ENCODE data around the gene ADAMTS12. TPM values are rescaled to one million over a fixed set of nuclear protein-coding genes. Genes with fewer than 3 reads are reported as not detected.
A peak's percentile ranks its signal among the peaks of the same experiment; 100 is the strongest.

The ADAMTS12 gene
- polyA plus RNA-seq, 6 donors from 2014 or later = not detected

DNA sequence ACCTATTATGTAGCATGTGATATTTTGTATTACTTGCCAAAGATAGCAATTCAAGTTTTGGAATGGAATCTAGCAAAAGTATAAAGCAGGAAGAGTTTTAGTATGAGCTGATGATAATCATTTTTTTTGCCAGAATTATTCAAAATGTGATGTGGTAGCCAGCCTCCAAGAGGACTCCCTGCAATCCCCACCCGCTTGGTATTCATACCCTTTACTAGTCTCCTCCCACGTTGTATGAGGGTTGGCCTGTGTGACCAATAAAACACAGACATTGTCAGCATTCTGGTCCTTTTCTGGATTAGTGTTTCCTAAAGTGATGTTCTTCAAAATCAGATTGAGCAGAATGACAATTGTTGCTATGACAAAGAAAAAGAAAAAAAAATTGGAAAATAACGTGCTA lies 387.2 kb downstream of the ADAMTS12 start:
- no peak overlapping the region for H3K4me3 Mint-ChIP-seq
- H3K4me1 Mint-ChIP-seq = no peaks in the 10 kb centered on the region
- ATAC-seq (ENCODE audit: low read depth in 2 of 2) (no peak), DNase-seq (no peak)
- no peaks in the 10 kb centered on the region for H3K36me3 Mint-ChIP-seq
- peaks cover 0 to 5% (median 0%) of the 10 kb centered on the region in 7 donors for H3K9me3 Mint-ChIP-seq
- H3K27ac Mint-ChIP-seq = no peak overlapping the region
- H3K27me3 Mint-ChIP-seq = peaks cover 0 to 8% (median 0%) of the 10 kb centered on the region in 3 donors

DNA sequence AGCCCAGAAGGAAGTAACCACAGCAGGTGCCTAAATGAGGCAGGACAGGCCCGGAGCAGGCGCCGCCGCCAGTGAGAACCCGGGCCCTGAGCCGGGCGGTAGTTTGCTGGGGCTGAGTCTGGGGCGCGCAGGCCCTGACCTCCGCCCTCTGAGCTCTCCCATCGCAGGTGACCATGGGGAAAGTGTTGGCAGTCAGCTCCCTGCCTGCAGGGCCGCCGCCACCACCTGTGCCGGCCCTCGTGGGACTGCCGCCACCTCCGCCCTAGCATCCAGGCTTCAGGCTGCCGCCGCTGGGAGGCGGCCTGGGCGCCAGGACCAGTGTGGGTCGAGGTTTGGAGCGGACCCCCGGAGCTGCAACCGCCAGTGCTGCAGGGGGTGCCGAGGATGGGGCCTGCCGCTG lies 389.9 kb downstream of the ADAMTS12 start:
- H3K9me3 Mint-ChIP-seq = peaks cover 0 to 4% (median 0%) of the 10 kb centered on the region in 7 donors
- H3K4me3 Mint-ChIP-seq = no peak overlapping the region
- H3K4me1 Mint-ChIP-seq = no peaks in the 10 kb centered on the region
- DNase-seq = no peak
- H3K27ac Mint-ChIP-seq = no peak overlapping the region
- H3K27me3 Mint-ChIP-seq = peaks cover 0 to 3% (median 0%) of the 10 kb centered on the region in 3 donors
- no peaks in the 10 kb centered on the region for H3K36me3 Mint-ChIP-seq
- ATAC-seq (ENCODE audit: low read depth in 2 of 2) = no peak

DNA sequence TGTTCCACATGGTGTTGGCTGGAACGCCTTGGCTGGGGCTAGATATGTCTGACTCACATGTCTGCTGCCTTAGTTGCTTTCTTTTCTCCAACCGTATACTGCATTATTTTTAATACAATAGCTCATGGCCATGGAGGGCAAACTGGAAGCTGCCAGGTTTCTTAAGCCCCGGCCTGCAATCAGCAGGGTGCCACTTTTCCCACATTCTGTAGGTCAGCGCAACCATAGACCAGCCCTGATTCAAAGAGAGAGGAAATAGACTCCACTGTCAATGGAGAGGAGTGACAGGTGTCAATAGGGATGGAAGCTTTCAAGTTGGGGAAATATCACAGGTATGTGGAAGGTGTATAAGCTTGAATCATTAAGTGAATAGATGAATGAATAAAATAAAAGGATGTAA lies 390.5 kb downstream of the ADAMTS12 start:
- Mint-ChIP-seq H3K4me1 (no peaks in the 10 kb centered on the region), H3K4me3 (no peak overlapping the region), H3K9me3 (peaks cover 0 to 2% (median 0%) of the 10 kb centered on the region in 7 donors), H3K27me3 (no peaks in the 10 kb centered on the region), H3K27ac (peak overlapping the region in 1 of 6 donors; percentile 14), H3K36me3 (no peaks in the 10 kb centered on the region)
- ATAC-seq (ENCODE audit: low read depth in 2 of 2) (no peak), DNase-seq (no peak)

DNA sequence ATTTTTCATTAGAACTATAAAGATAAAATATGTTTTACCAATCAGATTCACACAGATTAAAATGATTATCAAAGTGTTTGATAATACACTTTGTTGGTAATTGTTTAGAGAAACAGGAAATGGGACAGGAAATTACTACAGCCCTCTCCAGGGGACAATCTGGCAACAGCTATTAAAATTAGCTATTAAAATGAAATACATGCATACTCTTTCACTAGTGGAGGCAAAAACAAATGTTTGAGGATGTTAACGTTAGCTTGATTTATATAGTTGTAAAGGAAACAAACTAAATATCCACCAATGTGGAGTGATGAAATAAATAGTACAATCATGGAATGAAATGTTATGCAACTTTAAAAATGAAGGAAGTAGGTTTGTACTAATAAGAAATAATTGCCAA lies 397.3 kb downstream of the ADAMTS12 start:
- peaks cover 0 to 2% (median 0%) of the 10 kb centered on the region in 7 donors for H3K9me3 Mint-ChIP-seq
- H3K4me3 Mint-ChIP-seq = no peak overlapping the region
- DNase-seq = no peak

DNA sequence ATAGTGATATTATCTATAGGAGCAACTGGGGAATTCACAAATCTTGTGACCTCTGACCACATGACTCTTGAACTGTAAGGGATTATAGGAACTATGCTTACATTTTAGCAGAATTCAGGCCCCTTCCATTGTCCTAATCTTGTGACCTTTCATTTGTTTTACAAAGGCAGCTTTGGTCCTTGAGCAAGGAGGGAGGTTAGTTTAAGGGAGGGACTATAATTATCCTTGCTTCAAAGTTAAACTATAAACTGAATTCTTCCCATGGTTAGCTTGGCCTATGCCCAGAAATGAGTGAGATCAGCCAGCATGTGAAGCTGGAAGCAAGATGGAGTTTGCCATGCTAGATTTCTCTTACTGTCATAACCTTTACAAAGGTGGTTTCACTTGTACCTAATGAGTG lies 399.8 kb downstream of the ADAMTS12 start:
- DNase-seq (no peak), ATAC-seq (ENCODE audit: low read depth in 2 of 2) (no peak)
- H3K27ac Mint-ChIP-seq = no peak overlapping the region
- H3K4me1 Mint-ChIP-seq = no peaks in the 10 kb centered on the region
- no peaks in the 10 kb centered on the region for H3K27me3 Mint-ChIP-seq
- H3K36me3 Mint-ChIP-seq = no peaks in the 10 kb centered on the region
- H3K9me3 Mint-ChIP-seq = peaks cover 0 to 2% (median 0%) of the 10 kb centered on the region in 7 donors
- H3K4me3 Mint-ChIP-seq = no peak overlapping the region

More for the DNA sequence above, 397.3 kb downstream of the ADAMTS12 start:
- H3K36me3 Mint-ChIP-seq = no peaks in the 10 kb centered on the region
- no peaks in the 10 kb centered on the region for H3K4me1 Mint-ChIP-seq
- no peaks in the 10 kb centered on the region for H3K27me3 Mint-ChIP-seq
- no peak overlapping the region for H3K27ac Mint-ChIP-seq
- ATAC-seq (ENCODE audit: low read depth in 2 of 2) = no peak

DNA sequence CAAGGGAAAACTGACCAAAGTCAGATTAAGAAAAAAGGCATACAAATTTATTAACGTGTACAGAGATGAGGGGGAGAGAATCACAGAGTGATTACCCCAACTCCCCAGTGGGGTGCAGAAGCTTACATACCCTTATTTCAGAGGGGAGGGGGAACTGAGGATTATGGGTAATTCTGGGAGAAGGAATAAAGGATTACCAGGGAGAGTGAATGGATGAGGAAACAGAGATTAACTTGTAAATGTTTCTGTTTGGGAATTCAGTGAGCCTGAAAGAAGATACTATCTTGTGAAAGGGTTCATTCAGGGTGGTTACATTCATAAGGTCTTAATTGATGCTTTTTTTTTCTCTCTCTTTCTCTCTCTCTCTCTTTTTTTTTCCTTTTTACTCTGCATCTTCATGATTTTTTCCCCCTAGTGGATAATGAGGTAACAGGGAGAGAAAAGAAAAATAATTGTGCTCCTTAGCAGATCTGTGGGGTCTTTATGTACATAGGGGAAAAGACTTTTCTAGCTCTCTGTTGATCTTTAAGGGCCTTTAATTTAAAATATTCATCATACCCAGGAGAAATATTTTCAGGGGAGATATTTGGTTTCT lies 401.6 kb downstream of the ADAMTS12 start:
- Mint-ChIP-seq H3K36me3 (no peaks in the 10 kb centered on the region), H3K4me1 (no peaks in the 10 kb centered on the region), H3K4me3 (no peak overlapping the region), H3K27ac (no peak overlapping the region), H3K9me3 (peaks cover 0 to 2% (median 0%) of the 10 kb centered on the region in 7 donors), H3K27me3 (no peaks in the 10 kb centered on the region)
- ATAC-seq (ENCODE audit: low read depth in 2 of 2) (no peak), DNase-seq (no peak)

DNA sequence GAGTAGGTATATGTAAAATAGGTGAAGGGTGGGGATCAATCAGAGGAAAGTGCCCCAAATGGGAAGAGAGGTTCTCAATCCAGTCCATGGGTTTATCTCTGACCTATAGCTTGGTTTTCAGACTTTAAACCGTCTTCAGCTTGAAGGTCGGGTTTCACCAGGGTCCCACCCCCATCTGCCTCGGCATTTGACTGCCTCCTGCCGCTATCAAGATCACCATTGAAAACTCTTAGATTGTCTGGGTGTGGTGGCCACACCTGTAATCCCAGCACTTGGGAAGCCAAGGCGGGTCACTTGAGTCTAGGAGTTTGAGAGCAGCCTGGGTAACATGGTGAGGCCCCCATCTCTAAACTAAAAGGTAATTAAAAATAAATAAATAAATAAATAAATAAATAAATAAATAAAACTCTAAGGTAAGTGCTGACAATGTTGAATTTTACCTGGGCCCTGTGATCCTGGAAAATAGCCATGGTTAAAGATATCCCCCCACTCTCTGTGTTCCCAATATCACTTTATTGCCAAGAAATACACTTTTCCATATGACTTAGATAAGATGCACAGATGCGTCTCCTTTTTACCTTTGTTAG lies 402.2 kb downstream of the ADAMTS12 start:
- DNase-seq = no peak
- H3K4me1 Mint-ChIP-seq = no peaks in the 10 kb centered on the region
- peaks cover 0 to 2% (median 0%) of the 10 kb centered on the region in 7 donors for H3K9me3 Mint-ChIP-seq
- no peaks in the 10 kb centered on the region for H3K27me3 Mint-ChIP-seq
- no peak overlapping the region for H3K4me3 Mint-ChIP-seq
- H3K36me3 Mint-ChIP-seq = no peaks in the 10 kb centered on the region
- no peak overlapping the region for H3K27ac Mint-ChIP-seq
- no peak for ATAC-seq (ENCODE audit: low read depth in 2 of 2)

DNA sequence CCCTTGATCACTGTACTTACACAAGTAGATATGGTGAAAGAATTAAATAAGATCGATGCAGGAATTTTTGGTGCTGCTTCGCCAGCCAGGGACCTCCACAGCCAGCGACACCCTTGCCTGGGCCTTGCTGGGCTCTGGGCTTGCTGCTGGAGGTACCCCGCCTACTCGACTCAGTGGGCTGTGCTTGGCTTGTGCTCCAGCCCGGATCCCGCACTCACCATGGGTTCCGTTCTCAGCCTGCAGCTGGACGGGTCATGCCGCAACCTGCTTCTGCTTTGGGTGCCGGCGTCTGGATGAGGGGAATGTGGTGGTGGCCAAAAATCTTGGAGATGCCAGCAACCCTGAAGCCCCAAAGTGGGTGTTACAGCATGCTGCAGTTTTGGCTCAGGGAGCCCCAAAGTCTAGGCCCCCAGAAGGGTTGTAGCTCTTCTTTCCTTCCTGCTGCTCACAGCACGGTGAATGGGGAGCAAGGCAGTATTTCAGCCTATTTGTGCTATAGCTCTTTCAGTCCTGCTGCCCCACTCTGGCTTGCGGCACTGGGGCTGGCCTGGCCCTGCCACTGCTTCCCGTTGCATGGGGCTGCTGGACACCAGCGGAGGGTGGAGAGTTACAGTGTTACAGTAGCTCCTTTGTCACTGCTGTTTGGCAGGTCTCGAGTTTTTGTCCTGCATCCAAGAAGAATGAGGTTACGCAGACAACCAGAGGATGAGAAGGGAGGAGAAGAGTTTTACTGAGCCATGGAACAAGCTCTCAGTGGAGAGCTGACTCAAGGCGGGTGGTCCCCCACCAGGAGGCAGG lies 403.0 kb downstream of the ADAMTS12 start:
- H3K9me3 Mint-ChIP-seq = peaks cover 0 to 2% (median 0%) of the 10 kb centered on the region in 7 donors
- no peak for ATAC-seq (ENCODE audit: low read depth in 2 of 2)

DNA sequence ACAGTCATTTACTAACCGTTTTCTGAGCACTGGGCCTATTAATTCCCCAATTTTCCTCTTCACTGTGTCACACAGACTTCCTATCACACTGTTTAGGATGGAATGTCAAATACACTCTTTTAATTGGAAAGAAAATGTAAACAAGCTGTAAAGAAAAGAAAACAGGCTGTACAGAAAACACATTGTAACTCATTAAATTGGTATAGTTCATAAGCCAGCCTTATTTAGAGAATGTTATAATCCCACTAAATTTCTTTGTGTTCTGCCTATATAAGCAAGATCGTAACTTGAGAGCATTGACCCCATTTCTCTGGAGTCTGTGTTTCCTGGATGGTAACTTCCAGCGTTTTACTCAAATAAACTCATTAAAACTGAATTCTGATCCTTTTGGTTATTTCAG lies 404.6 kb downstream of the ADAMTS12 start:
- H3K4me3 Mint-ChIP-seq = no peak overlapping the region
- peaks cover 0 to 2% (median 0%) of the 10 kb centered on the region in 7 donors for H3K9me3 Mint-ChIP-seq
- ATAC-seq (ENCODE audit: low read depth in 2 of 2) (no peak), DNase-seq (no peak)
- H3K36me3 Mint-ChIP-seq = no peaks in the 10 kb centered on the region
- no peaks in the 10 kb centered on the region for H3K27me3 Mint-ChIP-seq
- H3K4me1 Mint-ChIP-seq = no peaks in the 10 kb centered on the region
- H3K27ac Mint-ChIP-seq = no peak overlapping the region

More for the DNA sequence above, 403.0 kb downstream of the ADAMTS12 start:
- H3K27me3 Mint-ChIP-seq = no peaks in the 10 kb centered on the region
- no peak for DNase-seq
- no peaks in the 10 kb centered on the region for H3K4me1 Mint-ChIP-seq
- H3K27ac Mint-ChIP-seq = no peak overlapping the region
- no peaks in the 10 kb centered on the region for H3K36me3 Mint-ChIP-seq
- peak overlapping the region in 1 of 8 donors; percentile 26 for H3K4me3 Mint-ChIP-seq

DNA sequence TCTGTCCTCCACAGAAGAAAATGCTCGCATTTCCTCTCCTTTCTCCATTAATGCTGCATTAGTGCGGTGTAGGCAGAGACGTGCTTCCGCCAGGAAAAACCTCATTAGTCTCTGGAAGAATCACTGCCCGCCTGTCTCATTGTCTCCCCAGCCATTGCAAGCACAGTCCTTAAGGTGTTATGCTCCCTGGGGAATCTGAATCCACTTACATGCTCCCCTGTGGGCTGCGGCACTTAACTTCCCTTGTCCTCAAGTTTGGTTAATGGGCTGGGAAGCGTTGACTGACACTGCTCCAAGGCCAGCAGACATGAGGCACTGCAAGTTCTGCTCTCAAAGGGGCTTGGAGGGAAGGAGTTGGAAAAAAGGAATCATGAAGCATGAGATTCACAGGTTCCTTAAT lies 409.5 kb downstream of the ADAMTS12 start:
- H3K4me3 Mint-ChIP-seq = peak overlapping the region in 1 of 8 donors; percentile 22

DNA sequence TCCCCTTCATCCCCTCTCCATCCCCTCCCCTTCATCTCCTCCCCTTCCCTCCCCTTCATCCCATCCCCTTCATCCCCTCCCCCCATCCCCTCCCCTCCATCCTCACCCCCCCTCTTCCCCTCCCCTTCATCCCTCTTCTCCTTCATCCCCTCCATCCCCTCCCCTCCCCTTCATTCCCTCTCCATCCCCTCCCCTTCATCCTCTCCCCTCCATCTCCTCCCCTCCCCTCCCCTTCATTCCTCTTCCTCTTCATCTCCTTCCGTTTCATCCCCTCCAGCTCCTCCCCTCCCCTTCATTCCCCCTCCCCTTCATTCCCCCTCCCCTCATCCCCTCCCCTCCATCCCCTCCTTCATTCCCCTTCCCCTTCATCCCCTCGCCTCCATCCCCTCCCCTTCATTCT lies 410.9 kb downstream of the ADAMTS12 start:
- ATAC-seq (ENCODE audit: low read depth in 2 of 2) = no peak
- no peak for DNase-seq
- H3K27ac Mint-ChIP-seq = no peak overlapping the region
- no peak overlapping the region for H3K4me3 Mint-ChIP-seq
- peaks cover 4 to 6% (median 4%) of the 10 kb centered on the region in 3 donors for H3K4me1 Mint-ChIP-seq
- no peaks in the 10 kb centered on the region for H3K27me3 Mint-ChIP-seq
- peaks cover 0 to 6% (median 4%) of the 10 kb centered on the region in 7 donors for H3K9me3 Mint-ChIP-seq
- peaks cover 7 to 15% of the 10 kb centered on the region in 2 donors for H3K36me3 Mint-ChIP-seq

More for the DNA sequence above, 409.5 kb downstream of the ADAMTS12 start:
- Mint-ChIP-seq H3K9me3 (no peaks in the 10 kb centered on the region), H3K36me3 (peaks cover 0 to 4% of the 10 kb centered on the region in 2 donors), H3K27ac (peak overlapping the region in 1 of 6 donors; percentile 32), H3K4me1 (no peaks in the 10 kb centered on the region), H3K27me3 (no peaks in the 10 kb centered on the region)
- ATAC-seq (ENCODE audit: low read depth in 2 of 2) (no peak), DNase-seq (no peak)

DNA sequence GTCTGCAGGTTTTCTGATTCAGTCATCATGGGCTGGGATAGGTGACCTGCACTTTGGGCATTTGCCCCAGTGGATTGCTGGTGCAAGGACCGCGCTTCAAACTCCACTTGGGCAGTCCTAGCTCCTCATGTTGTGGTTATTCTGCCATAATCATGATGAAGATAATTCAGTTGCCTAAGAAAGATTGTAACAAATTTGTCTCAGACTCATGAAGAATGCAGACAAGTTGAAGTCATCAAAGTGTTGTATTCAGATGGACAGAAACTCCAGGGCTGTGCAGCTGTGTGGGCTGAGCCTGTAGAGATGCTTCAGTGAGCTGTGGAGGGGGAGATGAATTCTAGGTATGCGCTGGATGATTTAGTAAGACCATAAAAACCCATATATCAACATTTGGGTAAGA lies 412.5 kb downstream of the ADAMTS12 start:
- peaks cover 22 to 30% of the 10 kb centered on the region in 2 donors for H3K36me3 Mint-ChIP-seq
- no peak overlapping the region for H3K4me3 Mint-ChIP-seq
- DNase-seq (no peak), ATAC-seq (ENCODE audit: low read depth in 2 of 2) (no peak)
- H3K27me3 Mint-ChIP-seq = no peaks in the 10 kb centered on the region
- peaks cover 12 to 14% (median 12%) of the 10 kb centered on the region in 3 donors for H3K4me1 Mint-ChIP-seq
- H3K27ac Mint-ChIP-seq = no peak overlapping the region
- H3K9me3 Mint-ChIP-seq = peaks cover 3 to 21% (median 11%) of the 10 kb centered on the region in 7 donors

DNA sequence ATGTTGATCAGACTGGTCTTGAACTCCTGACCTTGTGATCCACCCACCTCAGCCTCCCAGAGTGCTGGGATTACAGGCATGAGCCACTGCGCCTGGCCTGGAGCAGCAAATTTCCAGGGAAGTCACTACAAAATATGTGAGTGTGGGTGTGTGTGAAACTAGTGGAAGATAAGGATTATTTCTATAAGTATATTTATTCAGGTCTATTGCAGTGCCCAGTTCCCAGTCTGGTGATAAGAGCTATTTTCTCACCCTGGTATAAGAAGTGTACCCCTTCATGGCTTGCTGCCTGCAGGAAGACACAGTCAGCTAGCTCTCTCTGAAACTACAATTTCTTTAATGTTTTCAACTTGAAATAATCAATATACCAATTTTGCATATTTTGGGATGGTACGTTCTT lies 414.0 kb downstream of the ADAMTS12 start:
- Mint-ChIP-seq H3K4me1 (peaks cover 12 to 14% (median 12%) of the 10 kb centered on the region in 3 donors), H3K9me3 (peaks cover 3 to 28% (median 15%) of the 10 kb centered on the region in 7 donors), H3K36me3 (peaks cover 34 to 45% of the 10 kb centered on the region in 2 donors), H3K4me3 (no peak overlapping the region), H3K27ac (no peak overlapping the region), H3K27me3 (no peaks in the 10 kb centered on the region)
- DNase-seq = no peak
- ATAC-seq (ENCODE audit: low read depth in 2 of 2) = no peak
